NCI-H2107 treated with DMSO at 0.1 percent for 48 hours (cell line): ENCODE data around the gene JAKMIP1.
A peak's percentile ranks its signal among the peaks of the same experiment; 100 is the strongest.
"Not testable (repeated sequence)": the region's sequence is repeated elsewhere in the genome, so short reads cannot be mapped to it uniquely, and the experiment has no call there.

Experiments used
- DNase-seq: peaks from one replicate; lab custom pipeline; 2025; ENCODE audit not compliant: unreplicated experiment; lab: John Stamatoyannopoulos, UW

The JAKMIP1 gene

GRCh38 chr4:6150046-6150735 lies 50.2 kb downstream of the JAKMIP1 start:
- no peak for DNase-seq

GRCh38 chr4:6148506-6149205 lies 51.7 kb downstream of the JAKMIP1 start:
- no peak for DNase-seq

GRCh38 chr4:6147441-6147840 lies 52.9 kb downstream of the JAKMIP1 start:
- DNase-seq: no peak

GRCh38 chr4:6143603-6144181 lies 56.7 kb downstream of the JAKMIP1 start:
- DNase-seq: no peak

GRCh38 chr4:6142935-6143602 lies 57.3 kb downstream of the JAKMIP1 start:
- DNase-seq: no peak

- DNase-seq: no peak
Observed at GRCh38 chr4:6142511-6142910, 57.8 kb downstream of the JAKMIP1 start.

GRCh38 chr4:6141554-6141953 lies 58.8 kb downstream of the JAKMIP1 start:
- no peak for DNase-seq

GRCh38 chr4:6141021-6141420 lies 59.3 kb downstream of the JAKMIP1 start:
- not testable (repeated sequence) for DNase-seq

GRCh38 chr4:6137747-6138135 lies 62.6 kb downstream of the JAKMIP1 start:
- no peak for DNase-seq

- DNase-seq: no peak
Observed at GRCh38 chr4:6137027-6137746, 63.2 kb downstream of the JAKMIP1 start.

GRCh38 chr4:6134612-6135220 lies 65.6 kb downstream of the JAKMIP1 start:
- no peak for DNase-seq

- DNase-seq: no peak
Observed at GRCh38 chr4:6132716-6133115, 67.6 kb downstream of the JAKMIP1 start.

- DNase-seq: peak; percentile 8
Observed at GRCh38 chr4:6128221-6128850, 72.0 kb downstream of the JAKMIP1 start.

- DNase-seq: no peak
Observed at GRCh38 chr4:6126971-6127745, 73.2 kb downstream of the JAKMIP1 start.

GRCh38 chr4:6125103-6125651 lies 75.2 kb downstream of the JAKMIP1 start:
- DNase-seq: no peak

GRCh38 chr4:6124386-6125102 lies 75.8 kb downstream of the JAKMIP1 start:
- DNase-seq: no peak

- no peak for DNase-seq
Observed at GRCh38 chr4:6123976-6124375, 76.4 kb downstream of the JAKMIP1 start.

- no peak for DNase-seq
Observed at GRCh38 chr4:6123541-6123940, 76.8 kb downstream of the JAKMIP1 start.

- DNase-seq: no peak
Observed at GRCh38 chr4:6123116-6123515, 77.2 kb downstream of the JAKMIP1 start.
